ENCODE results near the gene MAGOH.

DNA sequence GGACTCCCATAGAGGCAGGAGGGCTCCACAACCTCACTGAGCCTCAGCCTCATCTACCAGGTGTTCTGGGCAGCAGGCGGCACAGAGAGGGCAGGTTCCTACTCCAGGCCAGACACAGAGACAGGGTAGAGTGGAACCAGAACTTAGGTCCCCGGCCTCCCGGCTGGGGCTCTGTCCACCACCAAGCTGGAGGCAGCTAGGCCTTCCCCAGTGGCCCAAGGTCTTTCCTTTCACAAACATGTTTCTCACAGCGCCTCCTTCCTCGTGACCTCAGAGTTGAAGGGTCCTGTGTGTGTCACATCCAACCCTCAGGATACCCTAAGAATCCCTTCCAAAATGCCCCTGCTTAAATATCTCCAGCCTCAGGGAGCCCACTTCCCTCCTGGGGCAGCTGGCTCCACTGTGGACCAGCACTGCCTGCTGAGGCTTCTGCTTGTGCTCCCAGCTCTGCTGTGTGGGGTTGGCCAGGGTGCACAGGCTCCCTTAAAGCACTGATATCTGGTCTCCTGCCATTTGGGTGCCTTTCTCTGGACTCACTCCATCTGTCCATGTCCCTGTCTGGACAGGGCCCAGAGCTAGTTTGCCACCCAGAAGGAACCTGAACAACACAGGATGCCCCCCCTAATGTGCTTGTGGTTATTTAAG lies 33.2 kb upstream of the MAGOH start:
- TF ChIP-seq, protein P1, sequence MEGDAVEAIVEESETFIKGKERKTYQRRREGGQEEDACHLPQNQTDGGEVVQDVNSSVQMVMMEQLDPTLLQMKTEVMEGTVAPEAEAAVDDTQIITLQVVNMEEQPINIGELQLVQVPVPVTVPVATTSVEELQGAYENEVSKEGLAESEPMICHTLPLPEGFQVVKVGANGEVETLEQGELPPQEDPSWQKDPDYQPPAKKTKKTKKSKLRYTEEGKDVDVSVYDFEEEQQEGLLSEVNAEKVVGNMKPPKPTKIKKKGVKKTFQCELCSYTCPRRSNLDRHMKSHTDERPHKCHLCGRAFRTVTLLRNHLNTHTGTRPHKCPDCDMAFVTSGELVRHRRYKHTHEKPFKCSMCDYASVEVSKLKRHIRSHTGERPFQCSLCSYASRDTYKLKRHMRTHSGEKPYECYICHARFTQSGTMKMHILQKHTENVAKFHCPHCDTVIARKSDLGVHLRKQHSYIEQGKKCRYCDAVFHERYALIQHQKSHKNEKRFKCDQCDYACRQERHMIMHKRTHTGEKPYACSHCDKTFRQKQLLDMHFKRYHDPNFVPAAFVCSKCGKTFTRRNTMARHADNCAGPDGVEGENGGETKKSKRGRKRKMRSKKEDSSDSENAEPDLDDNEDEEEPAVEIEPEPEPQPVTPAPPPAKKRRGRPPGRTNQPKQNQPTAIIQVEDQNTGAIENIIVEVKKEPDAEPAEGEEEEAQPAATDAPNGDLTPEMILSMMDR (conservative IDR thresholded peaks at IDR 0.05; ENCODE audit: low read length), result no peak
- no peak for TF ChIP-seq EZH2phosphoT487 (IDR thresholded peaks at IDR 0.05; ENCODE audit: borderline replicate concordance)

Measured in Loucy (cell line).